HG03571 (cell line): ENCODE data around the gene EPOP.
"Not testable (repeated sequence)": the region's sequence is repeated elsewhere in the genome, so short reads cannot be mapped to it uniquely, and the experiment has no call there.

Source experiments
- ATAC-seq: cut with Tn5 transposase; IDR thresholded peaks from one replicate; pipeline ENCODE4 v1.9.1; 2021; ENCODE audit not compliant: unreplicated experiment

EPOP gene

DNA sequence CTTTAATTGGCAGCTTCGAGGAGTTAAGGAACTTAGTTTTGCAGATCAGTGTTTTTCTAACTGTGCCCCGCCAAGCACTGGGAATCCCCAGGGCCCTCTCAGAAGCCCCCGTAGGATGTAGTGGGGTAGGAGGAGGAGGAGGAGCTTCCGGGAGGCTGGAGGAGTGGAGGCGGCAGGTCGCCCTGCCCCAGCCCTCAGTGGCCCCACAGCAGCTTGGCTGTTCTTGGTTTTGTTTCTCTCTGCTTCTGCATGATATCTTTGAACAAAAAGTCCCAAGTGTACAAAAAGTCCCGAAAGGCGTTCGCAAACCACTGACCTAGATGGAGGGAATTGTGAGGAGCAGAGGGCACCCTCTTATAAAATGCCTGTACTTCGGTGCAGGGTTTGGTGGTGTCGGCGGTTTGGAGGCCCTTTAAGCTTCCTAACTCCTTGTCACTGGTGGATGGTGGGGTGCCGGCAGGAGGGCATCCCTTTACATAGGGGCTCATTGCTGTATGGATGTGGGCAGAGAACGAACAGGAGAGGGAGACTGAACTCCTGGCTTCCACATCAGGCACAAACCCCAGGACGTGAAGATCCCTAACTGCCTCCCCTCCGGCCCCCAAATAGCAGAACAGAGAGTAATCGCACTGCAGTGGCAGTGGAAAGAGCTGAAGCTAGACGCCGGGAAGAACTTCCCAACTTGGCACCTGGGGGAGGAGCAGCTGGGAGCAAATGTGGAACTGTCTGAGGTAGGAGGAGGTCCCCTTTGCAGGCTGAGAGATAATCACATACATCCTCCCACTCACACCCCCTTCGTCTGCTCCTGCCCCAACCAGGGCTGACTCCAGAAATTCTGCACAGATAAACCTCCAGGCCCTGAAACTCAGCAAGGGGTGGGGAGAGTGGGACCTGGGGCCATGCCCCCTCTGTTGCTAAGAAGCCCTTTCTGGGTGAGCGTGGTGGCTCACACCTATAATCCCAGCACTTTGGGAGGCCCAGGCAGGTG lies 20.1 kb downstream of the EPOP start:
- ATAC-seq = no peak

DNA sequence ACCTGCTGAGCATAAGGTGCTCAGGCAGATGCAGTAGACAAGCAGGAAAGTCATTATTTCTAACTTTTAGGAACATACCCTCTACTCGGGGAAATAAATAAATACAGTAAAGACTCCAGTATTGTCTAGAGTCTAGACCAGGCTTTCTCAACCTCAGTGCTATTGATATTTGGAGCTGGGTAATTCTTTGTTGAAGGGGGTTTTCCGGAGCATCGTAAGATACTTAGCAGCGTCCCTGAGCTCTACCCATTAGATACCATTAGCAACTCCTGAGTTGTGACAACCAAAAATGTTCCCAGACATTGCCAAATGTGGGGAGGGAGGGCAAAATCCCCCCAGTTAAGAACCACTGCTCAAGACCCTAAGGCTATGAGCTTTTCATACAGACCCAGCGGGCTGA lies 21.1 kb downstream of the EPOP start:
- no peak for ATAC-seq

DNA sequence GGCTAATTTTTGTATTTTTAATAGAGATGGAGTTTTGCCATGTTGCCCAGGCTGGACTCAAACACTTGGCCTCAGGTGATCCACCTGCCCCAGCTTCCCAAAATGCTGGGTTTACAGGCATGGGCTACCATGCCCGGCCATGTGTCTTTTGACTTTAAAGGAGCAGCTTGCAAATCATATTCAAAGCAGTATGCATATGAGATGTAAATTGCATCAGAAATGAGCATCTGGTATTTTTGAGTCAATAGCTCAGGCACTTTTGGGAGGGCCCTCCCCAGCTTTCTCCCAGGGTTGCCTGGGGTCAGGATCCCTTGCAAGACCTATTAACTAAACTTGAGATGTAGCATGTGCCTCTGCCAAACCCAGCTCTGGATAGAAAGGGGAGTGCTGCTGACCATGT lies 21.5 kb downstream of the EPOP start:
- ATAC-seq = no peak

DNA sequence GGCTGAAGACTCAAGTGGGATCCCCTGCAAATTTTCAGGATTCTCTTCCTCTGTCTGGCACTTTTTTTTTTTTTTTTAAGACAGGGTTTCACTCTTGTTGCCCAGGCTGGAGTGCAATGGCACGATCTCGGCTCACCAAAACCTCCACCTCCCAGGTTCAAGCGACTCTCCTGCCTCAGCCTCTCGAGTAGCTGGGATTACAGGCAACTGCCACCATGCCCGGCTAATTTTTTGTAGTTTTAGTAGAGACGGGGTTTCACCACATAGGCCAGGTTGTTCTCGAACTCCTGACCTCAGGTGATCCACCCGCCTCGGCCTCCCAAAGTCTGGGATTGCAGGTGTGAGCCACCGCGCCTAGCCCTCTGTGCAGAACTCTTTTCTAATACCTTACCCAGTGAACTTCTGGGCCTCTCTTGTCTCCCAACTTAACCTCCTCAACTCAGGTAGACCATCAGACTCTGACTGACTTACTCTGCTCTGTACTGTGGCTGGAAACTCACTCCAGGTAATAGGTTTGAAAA lies 24.0 kb downstream of the EPOP start:
- not testable (repeated sequence) for ATAC-seq

DNA sequence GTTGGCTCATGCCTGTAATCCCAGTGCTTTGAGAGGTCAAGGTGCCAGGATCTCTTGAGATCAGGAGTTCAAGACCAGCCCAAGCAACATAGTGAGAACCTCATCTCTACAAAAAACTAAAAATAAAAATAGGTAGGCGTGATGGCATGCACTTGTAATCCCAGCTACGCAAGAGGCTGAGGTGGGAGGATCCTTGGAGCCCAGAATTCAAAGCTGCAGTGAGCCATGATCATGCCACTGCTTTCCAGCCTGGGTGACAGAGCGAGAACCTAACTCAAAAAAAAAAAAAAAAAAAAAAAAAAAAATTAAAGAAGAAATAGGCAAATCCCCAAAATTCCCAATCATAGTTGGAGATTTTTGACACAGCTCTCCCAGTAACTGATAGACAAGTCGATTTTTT lies 36.8 kb downstream of the EPOP start:
- no peak for ATAC-seq

DNA sequence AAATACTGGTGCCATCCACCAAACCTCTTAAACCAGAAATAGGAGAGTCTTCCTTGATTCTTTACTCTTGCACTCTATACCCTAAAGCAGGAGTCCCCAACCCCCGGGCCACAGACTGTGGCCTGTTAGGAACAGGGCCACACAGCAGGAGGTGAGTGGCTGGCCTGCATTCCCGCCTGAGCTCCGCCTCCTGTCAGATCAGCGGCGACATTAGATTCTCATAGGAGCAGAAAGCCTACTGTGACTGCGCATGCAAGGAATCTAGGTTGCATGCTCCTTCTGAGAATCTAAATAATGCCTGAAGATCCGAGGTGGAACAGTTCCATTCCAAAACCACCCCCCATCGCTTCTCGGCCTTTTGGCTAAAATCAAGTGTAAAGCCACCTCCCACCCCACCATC lies 38.7 kb downstream of the EPOP start:
- no peak for ATAC-seq

DNA sequence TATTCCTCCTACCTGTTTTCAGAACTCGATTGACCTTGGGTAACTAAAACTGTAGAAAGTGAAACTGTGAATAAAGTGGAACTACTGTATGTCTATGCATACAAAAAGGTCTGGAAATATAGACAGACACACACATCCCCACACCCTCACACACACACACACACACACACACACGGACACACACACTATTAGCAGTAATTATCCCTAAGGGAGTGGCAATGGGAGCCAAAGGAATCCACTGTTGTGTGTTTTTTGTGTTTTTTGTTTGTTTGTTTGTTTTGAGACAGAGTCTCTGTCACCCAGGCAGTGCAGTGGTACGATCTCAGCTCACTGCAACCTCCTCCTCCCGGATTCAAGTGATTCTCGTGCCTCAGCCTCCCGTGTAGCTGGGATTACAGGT lies 42.4 kb downstream of the EPOP start:
- no peak for ATAC-seq

DNA sequence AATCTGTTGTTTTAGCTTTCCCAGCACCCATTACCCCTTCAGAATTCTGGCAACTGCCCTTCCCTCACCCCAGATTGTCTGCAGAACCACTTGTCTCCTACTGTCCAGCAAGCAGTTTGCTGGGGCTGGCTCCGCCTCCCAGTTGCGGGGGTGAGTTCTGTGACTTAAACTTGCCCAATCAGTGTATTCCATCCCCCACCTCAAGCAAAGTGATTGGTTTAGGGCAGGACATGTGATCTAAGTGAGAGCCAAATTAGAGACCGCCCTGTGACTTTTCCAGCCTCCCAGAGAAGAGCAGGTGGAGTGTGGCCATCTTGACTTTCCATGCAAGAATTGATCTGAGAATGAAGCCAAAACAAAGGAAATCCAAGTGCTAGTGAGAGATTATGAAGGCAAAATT lies 46.3 kb downstream of the EPOP start:
- no peak for ATAC-seq

DNA sequence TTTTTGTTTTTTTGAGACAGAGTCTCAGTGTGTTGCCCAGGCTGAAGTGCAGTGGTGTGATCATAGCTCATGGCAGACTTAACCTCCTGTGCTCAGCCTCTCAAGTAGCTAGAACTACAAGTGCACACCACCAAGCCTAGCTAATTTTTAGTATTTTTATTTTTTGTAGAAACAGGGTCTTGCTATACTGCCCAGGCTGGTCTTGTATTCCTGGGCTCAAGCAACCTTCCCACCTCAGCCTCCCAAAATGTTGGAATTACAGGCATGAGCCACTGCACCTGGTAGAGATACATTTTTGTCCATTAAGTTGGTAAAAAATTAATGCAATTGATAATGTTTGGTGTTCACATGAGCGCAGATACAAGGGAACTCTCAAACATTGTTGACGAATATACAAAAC lies 46.8 kb downstream of the EPOP start:
- ATAC-seq = no peak

DNA sequence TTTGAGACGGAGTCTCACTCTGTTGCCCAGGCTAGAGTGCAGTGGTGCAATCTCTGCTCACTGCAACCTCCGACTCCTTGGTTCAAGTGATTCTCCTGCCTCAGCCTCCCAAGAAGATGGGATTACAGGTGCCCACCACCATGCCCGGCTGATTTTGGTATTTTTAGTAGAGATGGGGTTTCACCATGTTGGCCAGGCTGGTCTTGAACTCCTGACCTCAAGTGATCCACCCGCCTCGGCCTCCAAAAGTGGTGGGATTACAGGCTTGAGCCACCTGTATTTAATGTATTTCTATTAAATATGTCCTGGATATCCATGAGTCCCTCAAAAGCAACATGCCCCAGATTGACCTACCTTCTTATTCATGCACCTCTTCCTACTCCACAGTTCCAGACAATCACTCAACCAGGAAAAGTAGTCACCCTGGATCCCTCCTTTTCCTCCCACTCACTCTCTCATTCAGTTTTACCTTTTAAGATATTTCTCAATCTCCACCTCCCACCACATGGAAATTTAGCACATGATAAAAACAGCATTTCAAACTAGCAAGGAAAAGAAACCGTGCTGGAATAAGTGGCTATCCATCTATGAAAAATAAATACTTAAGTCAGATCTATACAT lies 48.0 kb downstream of the EPOP start:
- not testable (repeated sequence) for ATAC-seq

DNA sequence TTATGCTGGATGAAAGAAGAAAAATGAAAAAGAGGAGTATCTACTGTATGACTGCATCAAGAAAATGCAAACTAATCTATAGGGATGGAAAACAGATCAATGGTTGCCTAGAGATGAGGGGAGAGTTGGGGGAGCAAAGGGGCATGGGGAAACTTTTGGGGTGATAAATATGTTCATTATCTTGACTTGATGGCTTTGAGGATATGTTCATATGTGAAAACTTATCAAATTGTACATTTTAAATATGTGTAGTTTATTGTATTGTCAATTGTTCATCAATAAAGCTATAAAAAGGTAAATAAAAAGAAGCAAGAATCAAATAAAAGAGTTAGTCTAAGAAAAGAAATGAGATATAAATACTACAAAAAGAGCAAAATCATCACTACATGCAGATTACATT lies 49.3 kb downstream of the EPOP start:
- no peak for ATAC-seq

DNA sequence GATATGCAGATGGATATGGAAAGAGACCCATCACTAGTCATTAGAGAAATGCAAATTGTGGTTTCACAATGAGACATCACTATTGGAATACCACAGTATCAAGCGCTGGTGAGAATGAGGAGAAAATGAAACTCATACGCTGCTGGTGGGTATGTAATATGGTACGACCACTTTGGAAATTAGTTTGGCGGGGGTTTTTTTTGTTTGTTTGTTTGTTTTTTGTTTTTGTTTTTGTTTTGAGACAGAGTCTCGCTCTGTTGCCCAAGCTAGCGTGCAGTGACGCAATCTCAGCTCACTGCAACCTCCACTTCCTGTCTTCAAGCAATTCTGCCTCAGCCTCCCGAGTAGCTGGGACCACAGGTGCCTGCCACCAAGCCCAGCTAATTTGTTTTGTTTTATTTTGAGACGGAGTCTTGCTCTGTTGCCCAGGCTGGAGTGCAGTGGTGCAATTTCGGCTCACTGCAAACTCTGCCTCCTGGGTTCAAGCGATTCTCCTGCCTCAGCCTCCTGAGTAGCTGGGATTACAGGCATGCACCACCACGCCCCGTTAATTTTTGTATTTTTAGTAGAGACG lies 49.9 kb downstream of the EPOP start:
- peak; percentile 57 for ATAC-seq
